ENCODE measurements around the gene PRR14. TPM values are rescaled to one million over a fixed set of nuclear protein-coding genes. Genes with fewer than 3 reads are reported as not detected.
A peak's percentile ranks its signal among the peaks of the same experiment; 100 is the strongest.

PRR14 gene
- total RNA-seq, 1 donor from 2014 or later: 3.5 TPM

DNA sequence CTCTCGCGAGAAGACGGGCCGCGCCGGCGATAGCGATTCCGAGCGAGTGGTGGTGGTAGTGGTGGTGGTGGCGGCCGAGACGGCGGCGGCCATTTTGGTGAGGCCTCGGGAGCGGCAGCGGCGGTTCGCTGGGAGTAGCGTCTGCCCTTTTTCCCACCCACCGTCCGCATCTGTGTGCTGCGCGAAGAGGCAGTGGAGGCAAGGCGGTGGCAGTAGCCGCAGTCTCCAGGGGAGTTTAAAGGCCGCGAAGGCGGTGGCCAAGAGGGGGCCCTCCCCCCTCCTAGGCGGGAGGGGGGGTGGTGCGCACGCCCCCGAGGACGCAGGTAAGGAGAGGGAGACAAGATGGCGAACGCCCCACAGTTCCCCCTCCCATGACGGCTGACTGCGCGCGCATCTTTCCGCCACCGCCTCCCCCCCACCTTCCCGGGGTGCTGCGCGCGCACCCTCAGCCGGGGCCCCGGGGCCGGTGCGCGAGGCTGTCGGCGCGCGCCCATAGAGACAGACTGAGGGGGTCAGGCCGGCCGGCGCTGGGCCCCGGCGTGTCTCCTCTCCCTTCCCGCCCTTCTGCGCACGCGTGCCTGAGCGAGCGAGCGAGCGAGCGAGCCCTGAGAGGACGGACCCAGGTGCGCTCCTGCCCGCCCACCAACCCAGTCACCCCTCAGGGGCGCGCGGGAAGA, 47.5 kb downstream of the PRR14 start:
- Histone ChIP-seq H3F3A (ENCODE audit: low read depth) (peaks cover 31% of the 10 kb centered on the region), H3K36me3 (peaks cover 12% of the 10 kb centered on the region), H3K4me2 (peak overlapping the region; percentile 99), H3K79me2 (ENCODE audit: low read depth) (peaks cover 41% of the 10 kb centered on the region), H3K4me1 (peaks cover 8% of the 10 kb centered on the region), H3K9me3 (ENCODE audit: low read depth) (no peaks in the 10 kb centered on the region), H3K27me3 (peaks cover 6% of the 10 kb centered on the region), H2AFZ (replicated peaks) (no peak overlapping the region), H4K20me1 (ENCODE audit: low read depth) (peaks cover 35% of the 10 kb centered on the region), H3K9ac (peak overlapping the region; percentile 97), H3K27ac (peak overlapping the region; percentile 99), H3K4me3 (peak overlapping the region; percentile 89)
- peak overlapping the region; percentile 99 for H3K4me3 Mint-ChIP-seq
- H3K36me3 Mint-ChIP-seq: peaks cover 15% of the 10 kb centered on the region
- H3K27ac Mint-ChIP-seq: peak overlapping the region; percentile 99
- TF ChIP-seq EZH2phosphoT487 (IDR thresholded peaks at IDR 0.05) (no peak), EZH2 (IDR thresholded peaks at IDR 0.05) (no peak)
- TF ChIP-seq, protein P1, sequence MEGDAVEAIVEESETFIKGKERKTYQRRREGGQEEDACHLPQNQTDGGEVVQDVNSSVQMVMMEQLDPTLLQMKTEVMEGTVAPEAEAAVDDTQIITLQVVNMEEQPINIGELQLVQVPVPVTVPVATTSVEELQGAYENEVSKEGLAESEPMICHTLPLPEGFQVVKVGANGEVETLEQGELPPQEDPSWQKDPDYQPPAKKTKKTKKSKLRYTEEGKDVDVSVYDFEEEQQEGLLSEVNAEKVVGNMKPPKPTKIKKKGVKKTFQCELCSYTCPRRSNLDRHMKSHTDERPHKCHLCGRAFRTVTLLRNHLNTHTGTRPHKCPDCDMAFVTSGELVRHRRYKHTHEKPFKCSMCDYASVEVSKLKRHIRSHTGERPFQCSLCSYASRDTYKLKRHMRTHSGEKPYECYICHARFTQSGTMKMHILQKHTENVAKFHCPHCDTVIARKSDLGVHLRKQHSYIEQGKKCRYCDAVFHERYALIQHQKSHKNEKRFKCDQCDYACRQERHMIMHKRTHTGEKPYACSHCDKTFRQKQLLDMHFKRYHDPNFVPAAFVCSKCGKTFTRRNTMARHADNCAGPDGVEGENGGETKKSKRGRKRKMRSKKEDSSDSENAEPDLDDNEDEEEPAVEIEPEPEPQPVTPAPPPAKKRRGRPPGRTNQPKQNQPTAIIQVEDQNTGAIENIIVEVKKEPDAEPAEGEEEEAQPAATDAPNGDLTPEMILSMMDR (IDR thresholded peaks at IDR 0.05): no peak
- H3K27me3 Mint-ChIP-seq (ENCODE audit: insufficient read depth, low read depth): peaks cover 2% of the 10 kb centered on the region
- peak; percentile 99 for DNase-seq (ENCODE audit: low spot score)
- H3K4me1 Mint-ChIP-seq: peaks cover 23% of the 10 kb centered on the region
- no peaks in the 10 kb centered on the region for H3K9me3 Mint-ChIP-seq

- Histone ChIP-seq H3K79me2 (ENCODE audit: low read depth) (peaks cover 41% of the 10 kb centered on the region), H2AFZ (replicated peaks) (no peak within 1 kb of the TSS), H3K4me2 (peak within 1 kb of the TSS; percentile 99), H3K9ac (peak within 1 kb of the TSS; percentile 97), H3K36me3 (peaks cover 12% of the 10 kb centered on the region), H3K27ac (peak within 1 kb of the TSS; percentile 99), H4K20me1 (ENCODE audit: low read depth) (peaks cover 36% of the 10 kb centered on the region), H3F3A (ENCODE audit: low read depth) (peaks cover 31% of the 10 kb centered on the region), H3K4me3 (peak within 1 kb of the TSS; percentile 89), H3K4me1 (peaks cover 8% of the 10 kb centered on the region), H3K27me3 (peaks cover 3% of the 10 kb centered on the region), H3K9me3 (ENCODE audit: low read depth) (no peaks in the 10 kb centered on the region)
- Mint-ChIP-seq H3K36me3 (peaks cover 19% of the 10 kb centered on the region), H3K4me1 (peaks cover 19% of the 10 kb centered on the region), H3K4me3 (peak within 1 kb of the TSS; percentile 99), H3K27me3 (ENCODE audit: insufficient read depth, low read depth) (peaks cover 2% of the 10 kb centered on the region), H3K9me3 (no peaks in the 10 kb centered on the region), H3K27ac (peak within 1 kb of the TSS; percentile 99)
- TF ChIP-seq, protein P1 (IDR thresholded peaks at IDR 0.05): no peak
- TF ChIP-seq EZH2 (IDR thresholded peaks at IDR 0.05): no peak
- TF ChIP-seq EZH2phosphoT487 (IDR thresholded peaks at IDR 0.05): no peak
- DNase-seq (ENCODE audit: low spot score): peak; percentile 94
These were observed 48.3 kb downstream of the PRR14 start, which contains the start of gene SRCAP for GRCh38 chr16:30698816-30699614. SRCAP (plus strand) TSS chr16:30699171; CDS start chr16:30700825, 1,654 bp downstream.

DNA sequence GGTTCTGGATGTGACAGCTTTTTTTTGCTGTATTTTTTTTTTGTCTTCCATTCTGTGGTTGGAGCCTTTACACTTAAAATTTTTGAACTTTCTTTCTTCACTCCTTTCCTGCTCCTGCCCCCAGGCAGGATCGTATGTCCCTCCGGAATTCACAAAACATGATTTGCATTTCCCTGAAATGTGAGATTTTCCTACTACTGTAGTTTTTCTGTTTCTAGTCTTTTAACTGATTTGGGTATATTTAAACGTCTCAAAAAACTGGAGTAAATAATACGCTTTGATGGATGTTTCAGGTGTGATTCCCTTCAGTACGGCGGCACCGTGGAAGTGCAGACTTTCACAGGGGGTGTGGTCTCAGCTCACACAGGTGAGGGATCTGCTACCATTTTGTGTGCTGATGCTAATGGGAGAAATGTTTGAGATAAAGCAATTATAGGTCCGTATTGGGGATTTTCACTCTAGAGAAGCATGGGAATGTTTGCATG, 48.9 kb downstream of the PRR14 start:
- H3K9me3 ChIP-seq (ENCODE audit: low read depth): no peaks in the 10 kb centered on the region
- H3K36me3 ChIP-seq: peaks cover 16% of the 10 kb centered on the region

More for the DNA sequence above, 48.9 kb downstream of the PRR14 start:
- TF ChIP-seq EZH2 (IDR thresholded peaks at IDR 0.05) (no peak), EZH2phosphoT487 (IDR thresholded peaks at IDR 0.05) (no peak)
- TF ChIP-seq, protein P1 (IDR thresholded peaks at IDR 0.05): no peak
- Histone ChIP-seq H3K27ac (no peak overlapping the region), H3K79me2 (ENCODE audit: low read depth) (peaks cover 41% of the 10 kb centered on the region), H3K4me2 (peak overlapping the region; percentile 99), H3K4me1 (peaks cover 8% of the 10 kb centered on the region), H2AFZ (replicated peaks) (no peak overlapping the region), H3K27me3 (peaks cover 3% of the 10 kb centered on the region), H3K4me3 (peak overlapping the region; percentile 89), H4K20me1 (ENCODE audit: low read depth) (peaks cover 43% of the 10 kb centered on the region), H3K9ac (peak overlapping the region; percentile 18), H3F3A (ENCODE audit: low read depth) (peaks cover 31% of the 10 kb centered on the region)
- no peak for DNase-seq (ENCODE audit: low spot score)
- H3K27ac Mint-ChIP-seq: peak overlapping the region; percentile 93
- no peaks in the 10 kb centered on the region for H3K9me3 Mint-ChIP-seq
- H3K36me3 Mint-ChIP-seq: peaks cover 22% of the 10 kb centered on the region
- H3K4me1 Mint-ChIP-seq: peaks cover 19% of the 10 kb centered on the region
- H3K27me3 Mint-ChIP-seq (ENCODE audit: insufficient read depth, low read depth): peaks cover 2% of the 10 kb centered on the region
- H3K4me3 Mint-ChIP-seq: peak overlapping the region; percentile 99
